Ectodermal cell (in vitro differentiated cells): ENCODE results near the gene TEX261.

Source experiments
- H3K27ac ChIP-seq: 2 replicates; pipeline ENCODE4 v1.7.0; 2013; ENCODE audit warnings: mild to moderate bottlenecking, low read depth, low read length; ENCODE audit not compliant: insufficient read depth, poor library complexity, severe bottlenecking
- H3K27me3 ChIP-seq: 2 replicates; pipeline ENCODE4 v1.7.0; 2013; ENCODE audit warnings: mild to moderate bottlenecking, low read length; ENCODE audit not compliant: insufficient read depth, control insufficient read depth, poor library complexity, severe bottlenecking
- H3K36me3 ChIP-seq: one replicate; pipeline ENCODE4 v1.7.0; 2013; ENCODE audit warnings: low read length; ENCODE audit not compliant: control insufficient read depth, insufficient read depth
- H3K4me1 ChIP-seq: one replicate; pipeline ENCODE4 v1.7.0; 2013; ENCODE audit warnings: low read length; ENCODE audit not compliant: control insufficient read depth, insufficient read depth
- H3K4me3 ChIP-seq: 2 replicates; pipeline ENCODE4 v1.7.0; 2013; ENCODE audit warnings: low read depth, low read length, control low read depth; ENCODE audit not compliant: insufficient read depth
- H3K9me3 ChIP-seq: 2 replicates; pipeline ENCODE4 v1.7.0; 2013; ENCODE audit warnings: mild to moderate bottlenecking, low read length, moderate library complexity; ENCODE audit not compliant: control insufficient read depth
- WGBS, 2 experiments: methylation state at CpG; one replicate each; pipeline ENCODE4 v1.1.7; 2013; ENCODE audit warnings: missing lambda C conversion rate in 2 of 2; 5-methylcytosine and 5-hydroxymethylcytosine counted together

TEX261 gene

GRCh38 chr2:70936165-70936978 is 58.3 kb downstream of the TEX261 start:
- 91% methylated on average over 10 of the region's 10 CpGs for WGBS, 2 experiments
- no peak overlapping the region for H3K27ac ChIP-seq
- no peaks in the 10 kb centered on the region for H3K36me3 ChIP-seq
- no peaks in the 10 kb centered on the region for H3K9me3 ChIP-seq
- H3K4me1 ChIP-seq: peaks cover 57% of the 10 kb centered on the region
- H3K4me3 ChIP-seq: no peak overlapping the region
- H3K27me3 ChIP-seq: peaks cover 19% of the 10 kb centered on the region
